GDM1 (cell line): ENCODE data around the gene ROBO2.

Experiments used
- DNase-seq: peaks from one replicate; lab custom pipeline; 2025; lab: John Stamatoyannopoulos, UW

Gene ROBO2

DNA sequence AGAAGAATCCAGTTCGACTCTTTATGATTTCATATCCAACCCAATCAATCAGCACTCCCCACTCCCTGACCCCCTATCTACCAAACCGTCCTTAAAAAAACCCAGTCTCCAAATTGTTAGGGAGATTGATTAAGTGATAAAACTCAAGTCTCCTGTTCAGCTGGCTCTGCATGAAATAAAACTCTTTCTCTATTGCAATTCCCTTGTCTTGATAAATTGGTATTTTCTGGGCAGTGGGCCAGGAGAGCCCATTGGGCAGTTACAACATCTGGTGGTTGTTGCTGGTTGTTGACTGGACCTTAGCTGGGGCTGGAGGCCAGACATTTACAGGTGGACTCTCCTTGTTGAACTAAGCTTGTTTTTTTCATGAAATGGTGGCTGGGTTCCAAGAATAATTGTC is 642.3 kb downstream of the ROBO2 start:
- no peak for DNase-seq

DNA sequence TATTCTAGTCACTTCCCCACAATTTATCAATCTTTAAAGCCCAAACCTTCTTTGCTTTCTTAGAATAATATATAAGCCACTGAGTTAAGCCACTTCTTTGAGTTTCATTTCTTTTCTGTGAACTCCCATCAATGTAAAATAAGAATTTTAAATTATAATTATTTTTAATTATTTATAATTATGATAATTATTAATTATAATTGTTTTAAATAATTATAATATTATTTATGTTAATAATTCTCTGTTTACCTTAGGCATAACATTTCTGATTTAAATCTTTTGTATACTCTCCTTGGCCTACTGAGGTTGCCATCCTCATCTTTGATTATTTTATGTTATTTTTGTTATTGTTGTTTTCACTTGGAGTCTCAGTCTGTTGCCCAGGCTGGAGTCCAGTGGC is 644.2 kb downstream of the ROBO2 start:
- no peak for DNase-seq

DNA sequence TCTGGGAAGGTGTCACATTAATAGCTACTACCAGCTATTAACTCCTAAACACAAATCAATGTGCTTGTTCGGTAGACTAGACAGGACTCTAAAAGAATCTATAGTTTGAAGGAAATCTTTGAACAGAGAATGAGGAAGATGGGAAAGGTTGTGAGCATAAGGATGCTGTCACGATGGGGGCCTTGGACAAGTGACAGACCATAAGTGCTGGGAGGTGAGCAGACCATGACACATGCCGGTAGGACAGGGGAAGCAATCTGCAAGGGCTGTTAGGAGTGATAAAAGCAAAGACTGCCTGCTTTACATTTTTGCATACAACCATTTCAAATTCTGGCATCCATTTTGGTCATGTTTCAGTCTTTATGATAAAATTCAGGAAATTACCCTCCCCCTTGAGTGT is 645.8 kb downstream of the ROBO2 start:
- no peak for DNase-seq

DNA sequence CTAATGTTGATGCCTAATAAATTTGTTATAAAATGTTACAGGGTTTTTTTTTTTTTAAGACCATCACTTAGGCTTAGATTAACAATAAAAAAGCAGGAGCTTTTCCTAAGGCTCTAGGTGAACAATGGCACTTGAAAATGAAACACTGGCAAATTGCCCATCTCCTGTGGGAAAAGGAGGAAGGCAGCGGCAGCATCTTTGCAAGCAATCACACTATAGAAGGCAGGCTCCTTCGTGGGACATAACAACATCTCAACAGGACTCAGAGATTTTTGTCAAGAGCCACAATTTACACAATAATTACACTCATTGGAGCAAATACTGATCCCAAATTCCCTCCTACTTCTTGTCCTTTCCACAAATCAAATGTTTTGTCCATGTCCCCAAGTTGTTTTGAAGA is 646.7 kb downstream of the ROBO2 start:
- no peak for DNase-seq

DNA sequence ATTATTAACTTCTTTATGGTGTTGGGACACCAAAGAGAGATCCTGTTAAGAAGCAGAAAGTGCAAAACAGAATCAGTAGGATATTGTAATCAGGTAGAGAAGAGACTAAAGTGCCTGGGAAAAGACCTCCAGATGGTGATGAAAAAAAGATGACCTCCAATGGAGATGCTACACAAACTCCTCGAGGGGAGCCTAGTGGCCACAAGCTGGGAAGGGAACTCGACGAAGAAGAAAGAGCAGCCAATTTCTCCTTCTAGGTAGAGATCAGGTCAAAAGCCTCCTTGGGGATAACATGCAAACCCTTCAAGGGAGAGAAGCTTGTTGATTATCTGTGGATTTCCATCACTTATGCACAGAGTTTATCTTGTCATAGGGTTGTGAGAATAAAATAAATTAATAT is 647.6 kb downstream of the ROBO2 start:
- DNase-seq = no peak

DNA sequence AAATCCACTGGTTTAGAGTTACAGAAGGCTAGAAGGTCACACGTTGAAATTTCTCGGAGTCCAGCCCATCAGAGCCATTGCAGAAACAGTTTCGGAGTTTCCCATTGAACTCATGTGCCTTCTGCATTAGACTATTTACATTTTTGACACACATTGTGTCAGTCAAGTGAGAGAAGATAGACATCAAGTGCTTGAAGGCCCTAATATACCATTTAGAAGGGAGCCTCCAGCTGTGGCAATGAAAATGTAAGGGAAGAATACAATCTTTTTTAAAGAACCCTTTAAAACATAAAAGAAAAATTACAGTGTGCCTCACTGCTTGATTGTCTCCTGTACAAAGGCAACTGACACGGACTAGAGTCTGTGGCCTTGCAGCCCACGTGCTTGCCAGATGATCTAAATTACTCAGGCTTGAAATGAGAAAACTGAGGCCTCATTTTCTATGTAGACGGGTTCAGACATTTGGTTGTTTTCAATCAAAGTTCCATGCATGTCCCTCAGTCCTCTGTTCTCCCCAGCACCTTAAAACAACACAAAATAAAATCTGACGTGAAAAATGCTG is 650.5 kb downstream of the ROBO2 start:
- DNase-seq = no peak

DNA sequence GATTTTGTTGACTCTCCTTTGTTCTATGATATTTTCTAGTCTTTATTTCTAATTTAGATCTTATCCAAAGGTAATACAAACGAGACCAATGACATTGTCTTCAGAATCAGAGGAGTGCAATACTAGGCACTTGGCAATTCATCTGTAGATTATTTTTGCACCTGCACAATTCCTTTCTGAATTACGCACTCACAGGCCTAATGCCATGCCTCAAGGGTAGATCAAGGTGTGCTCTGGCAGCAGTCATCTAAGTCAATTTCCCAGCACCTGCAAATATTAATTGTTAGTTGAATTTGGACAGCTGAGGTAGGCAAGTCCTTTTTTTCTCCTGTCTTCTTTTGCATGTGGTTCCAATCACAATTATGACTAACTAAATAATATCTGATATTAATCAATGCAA is 653.2 kb downstream of the ROBO2 start:
- DNase-seq = no peak

DNA sequence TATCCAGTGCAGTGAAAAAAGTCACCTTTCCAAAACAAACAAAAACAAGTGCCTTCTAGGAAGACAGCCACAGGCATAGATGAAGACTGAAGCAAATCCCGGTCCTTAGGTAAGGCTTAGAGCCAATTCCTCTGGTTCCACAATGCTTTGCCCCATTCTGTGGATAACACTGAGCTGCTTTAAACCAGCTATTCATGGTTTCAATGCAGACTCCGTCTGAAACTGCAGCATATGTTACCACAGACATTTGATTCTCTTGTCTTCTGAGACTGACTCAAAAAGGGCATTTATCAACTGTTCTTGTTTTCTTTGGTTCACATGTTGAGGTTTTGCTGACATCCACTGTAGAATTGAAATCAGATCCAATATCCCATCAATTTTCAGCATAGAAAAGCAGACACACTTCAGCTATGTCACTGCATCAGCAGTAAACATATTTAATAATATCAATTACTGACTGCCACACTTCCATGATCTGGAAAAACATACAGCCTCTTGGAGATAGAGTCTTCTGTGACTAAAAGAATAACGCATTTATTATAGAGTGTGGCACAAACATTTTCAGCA is 659.3 kb downstream of the ROBO2 start:
- DNase-seq = no peak
